HG02870 (cell line): ENCODE results near the gene CRACDL.

Source experiments
- ATAC-seq: cut with Tn5 transposase; IDR thresholded peaks from one replicate; pipeline ENCODE4 v1.9.1; 2021; ENCODE audit warnings: mild to moderate bottlenecking, moderate library complexity; ENCODE audit not compliant: unreplicated experiment

Gene CRACDL

GRCh38 chr2:98924910-98925309 is 11.1 kb downstream of the CRACDL start:
- ATAC-seq, result no peak

GRCh38 chr2:98924038-98924830 is 11.8 kb downstream of the CRACDL start:
- ATAC-seq, result no peak

- no peak for ATAC-seq
Observed at GRCh38 chr2:98923244-98923940, 12.6 kb downstream of the CRACDL start.

- no peak for ATAC-seq
Observed at GRCh38 chr2:98921062-98921461, 15.0 kb downstream of the CRACDL start.

GRCh38 chr2:98917031-98917471 is 19.0 kb downstream of the CRACDL start:
- no peak for ATAC-seq

GRCh38 chr2:98915751-98916358 is 20.2 kb downstream of the CRACDL start:
- no peak for ATAC-seq

GRCh38 chr2:98914713-98915580 is 21.1 kb downstream of the CRACDL start:
- no peak for ATAC-seq

GRCh38 chr2:98913916-98914712 is 21.9 kb downstream of the CRACDL start:
- ATAC-seq, result no peak

- ATAC-seq, result no peak
Observed at GRCh38 chr2:98912957-98913915, 22.8 kb downstream of the CRACDL start.

GRCh38 chr2:98912221-98912851 is 23.7 kb downstream of the CRACDL start:
- ATAC-seq, result no peak

GRCh38 chr2:98911376-98912154 is 24.5 kb downstream of the CRACDL start:
- ATAC-seq, result no peak

- ATAC-seq, result no peak
Observed at GRCh38 chr2:98911126-98911375, 25.0 kb downstream of the CRACDL start.

GRCh38 chr2:98910349-98911125 is 25.5 kb downstream of the CRACDL start:
- ATAC-seq, result no peak

GRCh38 chr2:98909317-98910211 is 26.5 kb downstream of the CRACDL start:
- ATAC-seq, result no peak

- ATAC-seq, result no peak
Observed at GRCh38 chr2:98908931-98909316, 27.1 kb downstream of the CRACDL start.
